NCI-H2107 (cell line): ENCODE measurements around the gene PTS.

ENCODE experiments used
- DNase-seq: peaks from one replicate; lab custom pipeline; 2025; lab: John Stamatoyannopoulos, UW

The PTS gene

DNA sequence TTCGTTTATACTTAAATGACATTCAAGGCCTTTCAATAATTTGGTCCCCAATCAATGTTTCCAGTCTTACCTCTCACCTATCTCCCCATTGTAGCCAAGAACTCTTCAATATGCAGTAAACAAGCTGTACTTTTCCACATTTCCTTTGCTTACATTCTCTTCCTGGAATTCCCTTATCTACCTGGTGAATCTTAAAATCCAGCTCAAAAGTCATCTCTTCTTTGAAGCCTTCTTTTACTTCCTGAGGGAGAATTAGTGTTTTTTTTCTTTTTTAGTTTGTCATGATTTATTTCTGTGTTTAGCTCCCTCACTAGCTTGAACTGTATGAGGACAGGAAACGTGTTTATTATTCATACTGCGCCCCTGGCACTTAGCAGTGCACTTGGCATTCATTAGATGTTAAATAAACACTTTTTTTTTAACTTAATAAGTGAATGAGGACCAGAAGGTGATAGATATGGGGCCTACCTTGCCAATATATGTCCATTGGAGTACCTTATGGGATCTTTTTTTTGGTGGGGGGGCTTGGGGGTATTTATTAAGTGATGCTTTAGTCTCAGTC lies 4.9 kb upstream of the PTS start:
- no peak for DNase-seq

DNA sequence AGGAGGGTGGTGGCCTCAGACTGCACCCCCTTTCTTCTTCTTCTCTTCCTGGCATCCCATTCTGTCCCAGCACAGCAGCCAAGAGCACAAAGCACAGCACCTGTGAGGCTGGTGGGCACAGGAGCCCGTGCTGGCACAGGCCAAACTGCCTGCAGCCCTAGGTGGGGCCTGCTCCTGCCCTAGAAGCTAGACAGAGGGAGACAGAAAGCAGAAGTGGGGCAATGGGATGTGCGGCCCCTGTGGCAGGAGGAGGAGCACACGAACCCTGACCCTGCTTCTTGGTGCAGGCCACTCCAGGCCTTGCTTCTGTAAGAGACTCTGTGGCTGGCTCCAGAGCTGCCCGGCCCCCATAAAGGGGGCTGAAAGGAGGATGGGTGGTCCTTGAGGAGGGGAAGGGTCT lies 3.9 kb upstream of the PTS start:
- DNase-seq = no peak

DNA sequence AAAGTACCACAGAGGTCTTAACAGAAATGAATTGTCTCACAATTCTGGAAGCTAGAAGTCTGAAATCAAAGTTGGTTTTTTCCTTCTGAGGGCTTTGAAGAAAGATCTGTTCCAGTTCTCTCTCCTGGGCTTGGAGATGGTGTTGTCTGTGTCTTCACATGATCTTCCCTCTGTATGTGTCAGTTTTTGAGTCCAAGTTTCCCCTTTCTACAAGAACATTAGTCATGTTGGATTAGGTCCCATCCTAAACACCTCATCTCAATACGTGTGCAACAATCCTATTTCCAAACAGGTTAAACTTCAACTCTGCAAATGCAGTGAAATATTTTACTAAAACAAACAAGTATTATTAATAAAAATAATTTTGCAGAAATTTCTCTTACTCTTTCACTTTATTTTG lies 3.1 kb upstream of the PTS start:
- no peak for DNase-seq

- no peak for DNase-seq
Observed at GRCh38 chr11:112223754-112224532, 2.3 kb upstream of the PTS start.

- DNase-seq = no peak
Observed at GRCh38 chr11:112225753-112226061, 521 bp upstream of the PTS start.

DNA sequence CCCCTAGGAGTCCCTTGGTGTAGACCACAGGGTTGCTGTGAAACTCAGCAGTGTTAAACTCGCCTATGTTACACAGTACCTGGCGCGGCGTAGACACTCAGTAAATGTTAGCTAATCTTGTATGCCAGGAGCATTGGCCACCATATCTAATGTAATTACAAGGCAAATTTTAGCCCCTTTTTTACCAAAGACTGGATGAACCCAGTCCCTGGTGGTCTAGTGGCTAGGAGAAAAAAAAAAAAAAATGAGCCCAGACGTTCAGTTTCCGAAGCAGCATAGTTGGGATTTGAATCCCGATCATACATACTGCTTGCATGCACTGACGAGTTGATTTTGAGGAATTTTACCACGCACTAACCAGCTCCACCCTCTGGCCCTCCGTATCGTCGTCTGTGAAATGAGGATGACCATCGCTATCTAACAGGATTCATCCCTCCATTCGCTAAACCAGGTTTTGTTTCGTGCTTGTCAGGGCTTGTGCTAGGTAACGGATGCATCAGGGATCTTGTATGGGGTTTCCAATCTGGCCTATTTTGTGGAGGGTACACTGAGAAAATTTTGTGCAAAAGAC lies 688 bp downstream of the PTS start:
- no peak for DNase-seq

DNA sequence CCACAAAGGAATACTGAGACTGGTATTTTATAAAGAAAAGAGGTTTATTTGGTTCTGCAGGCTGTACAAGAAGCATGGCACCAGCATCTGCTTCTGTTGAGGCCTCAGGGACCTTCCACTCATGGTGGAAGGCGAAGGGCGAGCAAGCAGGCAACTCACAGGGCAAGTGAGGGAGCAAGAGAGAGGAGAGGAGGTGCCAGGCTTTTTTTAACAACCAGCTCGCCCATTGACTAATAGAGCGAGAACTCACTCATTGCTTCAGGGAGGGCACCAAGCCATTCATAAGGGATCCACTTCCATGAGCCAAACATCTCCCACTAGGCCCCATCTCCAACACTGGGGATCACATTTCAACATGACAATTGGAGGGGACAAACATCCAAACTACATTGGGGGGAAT lies 1.2 kb downstream of the PTS start:
- DNase-seq = no peak

- no peak for DNase-seq
Observed at GRCh38 chr11:112228706-112229105, 2.5 kb downstream of the PTS start.

DNA sequence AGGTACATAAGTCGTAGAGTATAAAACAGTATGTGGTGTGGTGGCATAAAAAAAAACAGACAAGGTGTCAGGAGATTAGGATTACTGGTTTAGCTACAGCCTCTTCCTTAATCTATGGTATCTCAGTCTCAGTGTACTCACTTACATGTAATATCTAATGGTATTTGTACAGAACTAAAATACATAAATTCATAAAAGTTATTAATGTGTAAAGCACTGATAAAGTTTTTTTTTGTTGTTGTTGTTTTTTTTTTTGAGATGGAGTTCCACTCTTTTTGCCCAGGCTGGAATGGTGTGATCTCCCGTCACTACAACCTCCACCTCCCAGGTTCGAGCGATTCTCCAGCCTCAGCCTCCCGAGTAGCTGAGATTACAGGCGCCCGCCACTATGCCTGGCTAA lies 2.9 kb downstream of the PTS start:
- no peak for DNase-seq

- no peak for DNase-seq
Observed at GRCh38 chr11:112229746-112230433, 3.7 kb downstream of the PTS start.

DNA sequence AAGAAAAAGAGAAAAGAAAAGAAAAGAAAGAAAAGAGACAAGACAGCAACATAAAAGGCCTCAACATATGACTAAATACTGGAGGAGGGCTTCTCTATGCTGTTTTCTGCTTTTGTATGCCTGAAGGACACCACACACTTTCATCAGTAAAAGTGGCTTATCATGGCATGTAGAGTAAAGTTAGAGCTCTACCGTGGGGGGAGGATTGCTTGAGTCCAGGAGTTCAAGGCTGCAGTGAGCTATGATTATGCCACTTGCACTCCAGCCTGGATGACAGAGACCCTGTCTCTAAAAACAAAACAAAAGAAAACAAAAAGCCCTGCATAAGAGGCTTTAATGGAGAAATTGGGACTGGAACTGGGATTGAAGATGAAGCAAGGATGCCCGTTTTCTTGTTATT lies 5.7 kb downstream of the PTS start:
- DNase-seq = no peak

DNA sequence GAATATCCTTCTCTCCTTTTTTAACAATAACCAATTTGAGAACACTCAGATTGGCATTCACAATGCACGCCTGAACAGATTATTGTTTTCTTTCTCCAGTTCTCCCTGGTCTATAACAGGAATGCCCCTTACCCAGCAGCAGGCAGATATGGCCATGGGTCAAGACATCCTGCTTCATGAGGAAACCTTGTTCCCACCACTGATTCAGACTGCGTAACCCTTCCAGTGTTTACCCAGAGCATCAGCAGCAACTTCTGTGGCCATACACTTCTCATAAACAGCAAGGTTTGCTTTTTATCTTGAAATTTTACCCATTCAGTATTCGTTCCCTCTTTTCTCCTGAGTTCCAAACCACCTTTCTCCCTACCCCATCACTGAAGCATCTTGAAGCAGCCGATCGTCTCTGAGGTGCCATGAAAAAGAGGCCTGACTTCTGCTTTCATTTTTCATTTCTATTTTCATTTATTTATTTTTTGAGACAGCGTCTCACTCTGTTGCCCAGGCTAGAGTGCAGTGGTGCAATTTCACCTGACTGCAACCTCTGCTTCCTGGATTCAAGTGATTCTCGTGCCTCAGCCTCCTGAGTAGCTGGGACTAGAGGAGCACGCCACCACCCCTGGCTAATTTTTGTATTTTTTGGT lies 9.6 kb downstream of the PTS start:
- no peak for DNase-seq

- no peak for DNase-seq
Observed at GRCh38 chr11:112237451-112237850, 11.2 kb downstream of the PTS start.

DNA sequence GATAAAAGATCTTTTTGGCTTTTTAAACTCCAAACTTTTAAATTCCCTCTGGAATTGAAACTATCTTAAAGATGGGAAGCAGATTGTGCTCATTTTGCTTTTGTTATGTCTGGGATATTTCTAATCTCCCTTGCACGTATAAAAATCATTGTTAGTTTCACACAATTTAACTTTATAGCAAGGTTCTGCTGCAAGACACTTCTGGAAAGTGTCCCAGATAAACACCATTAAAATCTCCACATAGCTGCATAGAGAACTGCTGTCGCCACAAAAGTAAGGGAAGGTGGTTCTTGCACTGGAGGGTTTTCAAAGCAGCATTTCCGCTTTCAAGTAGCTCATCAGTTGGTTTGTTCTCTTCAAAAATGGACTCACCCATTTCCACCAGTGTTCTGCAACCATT lies 11.8 kb downstream of the PTS start:
- DNase-seq = no peak

DNA sequence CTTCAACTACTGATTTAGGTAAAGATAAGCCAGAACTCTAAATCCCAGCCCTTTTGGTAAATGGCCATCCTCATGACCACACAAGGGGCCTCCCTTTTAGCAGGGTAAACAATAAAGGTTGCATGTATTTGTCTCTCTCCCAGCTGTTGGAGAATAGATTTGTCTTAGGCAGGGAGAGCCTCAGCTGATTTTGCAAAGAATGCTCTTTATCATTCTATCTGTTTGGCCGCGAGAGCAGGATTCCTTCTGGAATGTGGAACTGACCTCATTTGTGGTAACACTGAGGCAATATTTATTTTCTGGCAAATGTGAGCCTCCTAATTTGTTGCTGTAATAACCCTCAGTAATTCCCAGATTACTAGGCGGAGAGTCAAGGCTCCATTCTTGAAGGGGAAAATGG lies 15.3 kb downstream of the PTS start:
- no peak for DNase-seq

DNA sequence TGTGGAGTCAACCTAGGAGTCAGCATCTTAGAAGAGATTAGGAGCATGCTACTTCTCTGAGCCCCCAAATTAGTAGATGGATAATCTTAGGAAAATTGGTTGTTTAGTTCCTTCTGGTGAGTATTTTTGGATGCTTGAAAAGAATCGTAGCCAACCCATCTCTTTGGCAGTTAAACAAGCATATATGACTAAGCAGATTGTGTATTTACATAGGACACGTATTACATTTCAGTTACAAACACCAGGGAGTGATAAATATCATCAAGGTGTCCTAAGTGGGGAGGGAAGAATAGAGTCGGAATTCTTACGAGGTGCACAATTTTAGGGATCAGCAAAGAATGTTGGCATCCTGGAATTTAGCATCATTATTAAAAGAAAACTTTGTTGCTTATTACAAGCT lies 21.0 kb downstream of the PTS start:
- no peak for DNase-seq

- no peak for DNase-seq
Observed at GRCh38 chr11:112248201-112248600, 22.0 kb downstream of the PTS start.

GRCh38 chr11:112249871-112250610 lies 23.8 kb downstream of the PTS start:
- DNase-seq = no peak

DNA sequence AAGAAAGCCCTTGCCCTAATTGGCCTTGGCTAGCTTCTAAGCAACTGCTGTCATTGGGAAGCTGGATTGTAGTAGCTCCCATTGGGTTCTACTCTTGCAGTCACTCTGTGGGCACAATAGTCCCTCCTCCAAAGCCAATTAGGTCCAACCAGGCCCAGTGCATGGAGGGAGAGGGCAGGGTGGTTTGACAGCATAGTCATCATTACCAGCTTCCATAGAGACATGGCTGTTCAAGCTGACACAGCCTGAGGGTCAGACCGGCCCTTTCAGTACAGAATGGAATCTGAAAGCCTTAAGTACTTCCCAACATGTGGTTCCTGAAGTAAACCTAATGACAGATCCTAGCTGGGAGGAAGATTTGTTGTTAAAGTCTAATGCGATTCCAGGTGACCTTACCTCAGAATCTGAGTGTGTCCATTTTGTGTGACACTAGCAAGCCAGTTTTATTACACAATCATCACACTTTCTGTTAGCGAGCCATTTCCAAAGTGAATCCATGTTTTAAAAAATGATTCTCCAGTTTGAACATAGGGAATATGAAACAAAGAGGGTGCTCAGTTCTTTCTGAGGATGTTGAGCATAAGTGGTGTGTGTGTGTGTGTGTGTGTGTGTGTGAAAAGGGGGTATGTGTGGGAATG lies 27.5 kb downstream of the PTS start:
- no peak for DNase-seq

GRCh38 chr11:112255067-112255720 lies 29.0 kb downstream of the PTS start:
- DNase-seq = no peak

DNA sequence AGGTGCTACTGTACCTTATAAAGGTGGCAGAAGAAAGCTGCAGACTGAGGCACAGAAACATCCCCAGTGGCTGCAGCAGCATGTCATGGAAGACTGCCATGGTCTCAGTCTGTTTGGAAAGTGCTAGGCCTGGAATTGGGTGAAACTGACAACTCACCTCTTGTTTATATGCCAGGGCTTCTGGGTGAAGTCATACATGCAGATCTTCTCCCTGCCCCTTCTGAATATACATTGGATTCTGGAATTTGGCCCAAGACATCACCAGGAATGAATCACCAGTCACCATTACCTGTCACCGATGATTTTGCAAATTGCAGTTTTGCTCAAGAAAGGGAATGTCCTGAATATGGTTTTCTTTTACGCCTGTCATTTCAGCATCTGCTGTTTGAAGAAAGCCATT lies 34.3 kb downstream of the PTS start, which contains the start of gene PLET1:
Gene PLET1, minus strand, starts transcription at position 371 of the 400 bp plus-strand sequence. Its CDS starts 271 bp downstream, at position 100.
- no peak for DNase-seq
